Measurements from ENCODE around the gene PINLYP.

DNA sequence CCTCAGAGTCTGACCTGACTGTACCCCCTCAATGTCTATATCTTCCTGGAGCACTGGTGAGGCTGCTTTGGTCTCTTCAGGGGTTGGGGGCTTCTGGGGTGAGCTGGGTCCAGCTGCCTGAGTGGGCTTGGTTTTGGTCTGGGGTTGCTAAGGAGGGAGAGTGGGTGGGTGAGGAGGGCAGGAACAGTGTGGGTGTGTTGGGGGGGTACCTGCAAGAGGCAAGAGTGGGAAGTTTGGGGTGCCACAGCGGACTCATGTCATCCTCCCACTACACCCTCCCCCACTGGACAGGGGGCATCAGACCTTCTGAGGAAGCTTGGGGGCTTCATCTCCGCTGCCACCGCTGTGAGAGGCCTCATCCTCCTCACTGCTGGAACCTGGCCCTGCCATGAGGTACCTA is 29.0 kb upstream of the PINLYP start:
- TF ChIP-seq, protein P1, sequence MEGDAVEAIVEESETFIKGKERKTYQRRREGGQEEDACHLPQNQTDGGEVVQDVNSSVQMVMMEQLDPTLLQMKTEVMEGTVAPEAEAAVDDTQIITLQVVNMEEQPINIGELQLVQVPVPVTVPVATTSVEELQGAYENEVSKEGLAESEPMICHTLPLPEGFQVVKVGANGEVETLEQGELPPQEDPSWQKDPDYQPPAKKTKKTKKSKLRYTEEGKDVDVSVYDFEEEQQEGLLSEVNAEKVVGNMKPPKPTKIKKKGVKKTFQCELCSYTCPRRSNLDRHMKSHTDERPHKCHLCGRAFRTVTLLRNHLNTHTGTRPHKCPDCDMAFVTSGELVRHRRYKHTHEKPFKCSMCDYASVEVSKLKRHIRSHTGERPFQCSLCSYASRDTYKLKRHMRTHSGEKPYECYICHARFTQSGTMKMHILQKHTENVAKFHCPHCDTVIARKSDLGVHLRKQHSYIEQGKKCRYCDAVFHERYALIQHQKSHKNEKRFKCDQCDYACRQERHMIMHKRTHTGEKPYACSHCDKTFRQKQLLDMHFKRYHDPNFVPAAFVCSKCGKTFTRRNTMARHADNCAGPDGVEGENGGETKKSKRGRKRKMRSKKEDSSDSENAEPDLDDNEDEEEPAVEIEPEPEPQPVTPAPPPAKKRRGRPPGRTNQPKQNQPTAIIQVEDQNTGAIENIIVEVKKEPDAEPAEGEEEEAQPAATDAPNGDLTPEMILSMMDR (IDR thresholded peaks at IDR 0.05 in 2 of 3, conservative IDR thresholded peaks at IDR 0.05 in 1 of 3; ENCODE audit: borderline replicate concordance in 1 of 3, insufficient read depth in 1 of 3, low read depth in 2 of 3, low read length in 2 of 3) = no peak
- no peak for TF ChIP-seq SRF (IDR thresholded peaks at IDR 0.05; ENCODE audit: low read depth)
- TF ChIP-seq, protein P2, sequence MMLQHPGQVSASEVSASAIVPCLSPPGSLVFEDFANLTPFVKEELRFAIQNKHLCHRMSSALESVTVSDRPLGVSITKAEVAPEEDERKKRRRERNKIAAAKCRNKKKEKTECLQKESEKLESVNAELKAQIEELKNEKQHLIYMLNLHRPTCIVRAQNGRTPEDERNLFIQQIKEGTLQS (IDR thresholded peaks at IDR 0.05) = no peak
- TF ChIP-seq EZH2phosphoT487 (IDR thresholded peaks at IDR 0.05; ENCODE audit: borderline replicate concordance) = no peak
- TF ChIP-seq, protein P3, sequence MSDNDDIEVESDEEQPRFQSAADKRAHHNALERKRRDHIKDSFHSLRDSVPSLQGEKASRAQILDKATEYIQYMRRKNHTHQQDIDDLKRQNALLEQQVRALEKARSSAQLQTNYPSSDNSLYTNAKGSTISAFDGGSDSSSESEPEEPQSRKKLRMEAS (IDR thresholded peaks at IDR 0.05) = no peak

Measured in HCT116 (cell line).